Stimulated activated CD4-positive, alpha-beta T cell treated with anti-CD3 and anti-CD28 coated beads, TNF-alpha, amount 100 ng/mL, for 4 hours (primary cell): Measurements from ENCODE around the gene LAPTM5.
A peak's percentile ranks its signal among the peaks of the same experiment; 100 is the strongest.
"Not testable (repeated sequence)": the region's sequence is repeated elsewhere in the genome, so short reads cannot be mapped to it uniquely, and the experiment has no call there.

Experiments used
- DNase-seq, 3 experiments: peaks; one replicate each; pipeline ENCODE4 v3.0.0-alpha.2; 2020; ENCODE audit warnings: low read depth in 3 of 3

The LAPTM5 gene

GRCh38 chr1:30757352-30758120, at the start of gene LAPTM5:
Gene LAPTM5 (minus strand): TSS chr1:30757774. CDS start chr1:30757745, 29 bp downstream.
- DNase-seq, result no peak

GRCh38 chr1:30806381-30807317, 49.1 kb upstream of the LAPTM5 start:
- DNase-seq, result no peak

GRCh38 chr1:30805304-30806003, 47.9 kb upstream of the LAPTM5 start:
- no peak for DNase-seq

GRCh38 chr1:30804822-30805221, 47.2 kb upstream of the LAPTM5 start:
- no peak for DNase-seq

- no peak for DNase-seq
Measured at GRCh38 chr1:30804352-30804751, 46.8 kb upstream of the LAPTM5 start.

- DNase-seq, result no peak
Measured at GRCh38 chr1:30803562-30803961, 46.0 kb upstream of the LAPTM5 start.

- DNase-seq, result peak; percentile 59 to 76 (median 67)
Measured at GRCh38 chr1:30801771-30802198, 44.2 kb upstream of the LAPTM5 start.

- no peak for DNase-seq
Measured at GRCh38 chr1:30799233-30799511, 41.6 kb upstream of the LAPTM5 start.

GRCh38 chr1:30798389-30799232, 41.0 kb upstream of the LAPTM5 start:
- DNase-seq, result no peak

GRCh38 chr1:30795026-30795425, 37.5 kb upstream of the LAPTM5 start:
- no peak for DNase-seq

GRCh38 chr1:30794260-30794659, 36.7 kb upstream of the LAPTM5 start:
- no peak for DNase-seq

GRCh38 chr1:30793209-30793608, 35.6 kb upstream of the LAPTM5 start:
- DNase-seq, result no peak

GRCh38 chr1:30791868-30792267, 34.3 kb upstream of the LAPTM5 start:
- DNase-seq, result no peak

GRCh38 chr1:30790850-30791778, 33.5 kb upstream of the LAPTM5 start:
- peak in 1 of 3 experiments; percentile 6 for DNase-seq

GRCh38 chr1:30790256-30790525, 32.6 kb upstream of the LAPTM5 start:
- DNase-seq, result not testable (repeated sequence)

GRCh38 chr1:30789388-30790255, 32.0 kb upstream of the LAPTM5 start:
- DNase-seq, result no peak

GRCh38 chr1:30788580-30789387, 31.2 kb upstream of the LAPTM5 start:
- no peak for DNase-seq

GRCh38 chr1:30787856-30788495, 30.4 kb upstream of the LAPTM5 start:
- no peak for DNase-seq
